AG10803 (cell line): ENCODE results near the gene CORIN.

Source experiments
- DNase-seq: peaks from one replicate; pipeline ENCODE4 v3.0.0; 2010; ENCODE audit warnings: low read depth
- H3K4me3 ChIP-seq: 2 replicates; pipeline ENCODE4 v1.5.1; 2011; ENCODE audit warnings: mild to moderate bottlenecking, low read length, control low read depth
- TF ChIP-seq, protein P1 (sequence below): conservative IDR thresholded peaks from 2 replicates; pipeline ENCODE4 v1.5.1; 2011; ENCODE audit warnings: mild to moderate bottlenecking, low read length, control low read depth, inconsistent platforms

Gene CORIN

GRCh38 chr4:47639531-47639930, 198.3 kb downstream of the CORIN start:
- DNase-seq = peak; percentile 8
- no peak overlapping the region for H3K4me3 ChIP-seq
- TF ChIP-seq, protein P1, sequence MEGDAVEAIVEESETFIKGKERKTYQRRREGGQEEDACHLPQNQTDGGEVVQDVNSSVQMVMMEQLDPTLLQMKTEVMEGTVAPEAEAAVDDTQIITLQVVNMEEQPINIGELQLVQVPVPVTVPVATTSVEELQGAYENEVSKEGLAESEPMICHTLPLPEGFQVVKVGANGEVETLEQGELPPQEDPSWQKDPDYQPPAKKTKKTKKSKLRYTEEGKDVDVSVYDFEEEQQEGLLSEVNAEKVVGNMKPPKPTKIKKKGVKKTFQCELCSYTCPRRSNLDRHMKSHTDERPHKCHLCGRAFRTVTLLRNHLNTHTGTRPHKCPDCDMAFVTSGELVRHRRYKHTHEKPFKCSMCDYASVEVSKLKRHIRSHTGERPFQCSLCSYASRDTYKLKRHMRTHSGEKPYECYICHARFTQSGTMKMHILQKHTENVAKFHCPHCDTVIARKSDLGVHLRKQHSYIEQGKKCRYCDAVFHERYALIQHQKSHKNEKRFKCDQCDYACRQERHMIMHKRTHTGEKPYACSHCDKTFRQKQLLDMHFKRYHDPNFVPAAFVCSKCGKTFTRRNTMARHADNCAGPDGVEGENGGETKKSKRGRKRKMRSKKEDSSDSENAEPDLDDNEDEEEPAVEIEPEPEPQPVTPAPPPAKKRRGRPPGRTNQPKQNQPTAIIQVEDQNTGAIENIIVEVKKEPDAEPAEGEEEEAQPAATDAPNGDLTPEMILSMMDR = no peak

GRCh38 chr4:47631161-47631560, 206.7 kb downstream of the CORIN start:
- H3K4me3 ChIP-seq = no peak overlapping the region
- DNase-seq = no peak
- TF ChIP-seq, protein P1 = no peak

DNA sequence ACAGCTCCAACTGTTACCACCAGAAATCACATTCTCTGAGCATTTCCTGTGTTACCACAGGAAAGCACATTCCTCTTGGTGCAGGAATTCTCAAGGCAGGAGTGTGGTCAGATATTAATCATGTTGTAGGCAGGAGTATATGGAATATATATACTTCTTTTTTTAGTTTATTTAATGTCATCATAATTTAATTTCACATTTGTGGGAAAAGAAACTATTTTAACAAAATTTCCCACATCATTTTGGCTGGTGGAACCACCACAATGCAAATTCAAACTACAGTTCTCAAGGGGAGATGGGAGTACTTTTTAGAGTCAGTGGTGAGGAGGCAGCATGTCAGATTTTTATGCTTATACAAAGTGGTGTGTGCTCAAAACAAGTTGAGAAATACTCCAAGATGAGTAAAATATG, 213.8 kb downstream of the CORIN start:
- TF ChIP-seq, protein P1 = no peak
- peak; percentile 90 for DNase-seq
- no peak overlapping the region for H3K4me3 ChIP-seq

- no peak overlapping the region for H3K4me3 ChIP-seq
- DNase-seq = no peak
- TF ChIP-seq, protein P1 = no peak
These were observed 216.7 kb downstream of the CORIN start for GRCh38 chr4:47621181-47621580.

DNA sequence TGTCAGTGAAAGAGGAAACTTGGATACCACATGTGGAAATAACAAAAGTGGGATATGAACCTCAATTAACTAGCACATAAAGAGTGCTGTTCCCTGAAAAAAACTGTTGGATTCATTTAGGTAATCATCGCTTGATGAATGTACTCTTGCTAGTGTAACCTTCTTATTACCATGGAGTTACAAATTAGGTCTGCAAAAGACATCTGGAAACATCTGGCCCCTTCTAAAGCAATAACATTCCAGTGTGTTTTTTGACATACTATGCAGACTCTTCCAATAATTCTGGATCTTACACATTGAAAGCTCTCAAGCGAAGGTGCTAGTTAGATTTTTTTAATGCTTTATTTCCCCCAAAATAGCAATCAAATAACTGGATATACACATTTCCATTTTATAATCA, 218.2 kb downstream of the CORIN start:
- TF ChIP-seq, protein P1 = no peak
- DNase-seq = peak; percentile 31

GRCh38 chr4:47617607-47618006, 220.3 kb downstream of the CORIN start:
- TF ChIP-seq, protein P1 = no peak
- no peak for DNase-seq
- H3K4me3 ChIP-seq = no peak overlapping the region

More for the DNA sequence above, 218.2 kb downstream of the CORIN start:
- H3K4me3 ChIP-seq = no peak overlapping the region

- peak; percentile 18 for DNase-seq
- TF ChIP-seq, protein P1 = no peak
- no peak overlapping the region for H3K4me3 ChIP-seq
These were observed 222.5 kb downstream of the CORIN start for GRCh38 chr4:47615385-47615784.
